ENCODE data around the gene SDHA. TPM values are rescaled to one million over a fixed set of nuclear protein-coding genes. Genes with fewer than 3 reads are reported as not detected.

The SDHA gene
- polyA plus RNA-seq, 1 donor (not counting 4 experiments of a cell fraction or from before 2014, with no cell fraction given) = 178 TPM

- Histone ChIP-seq H3K4me3 (ENCODE audit: control insufficient read depth in 2 of 3, extremely low read depth in 1 of 3, insufficient read depth in 2 of 3, low read depth in 1 of 3, low read length in 3 of 3) (no peak overlapping the region), H3K4me1 (ENCODE audit: control insufficient read depth, extremely low read depth, insufficient read depth, low read length) (no peaks in the 10 kb centered on the region), H2AFZ (ENCODE audit: control insufficient read depth, low read length) (no peak overlapping the region), H3K9me1 (ENCODE audit: control insufficient read depth, extremely low read depth, insufficient read depth, low read length) (no peaks in the 10 kb centered on the region), H3K9ac (ENCODE audit: control insufficient read depth, extremely low read depth, insufficient read depth, low read length) (no peak overlapping the region), H3K9me3 (ENCODE audit: control insufficient read depth, low read depth, low read length) (no peaks in the 10 kb centered on the region), H3K27ac (ENCODE audit: control insufficient read depth, insufficient read depth, low read length) (no peak overlapping the region), H3K4me2 (ENCODE audit: control insufficient read depth, extremely low read depth, insufficient read depth, low read depth, low read length) (no peak overlapping the region), H4K20me1 (ENCODE audit: control insufficient read depth, extremely low read depth, insufficient read depth, low read length) (no peaks in the 10 kb centered on the region), H3K27me3 (ENCODE audit: control insufficient read depth, extremely low read depth, insufficient read depth, low read length) (peaks cover 26% of the 10 kb centered on the region), H3K36me3 (ENCODE audit: control insufficient read depth in 2 of 2, extremely low read depth in 1 of 2, insufficient read depth in 2 of 2, low read length in 2 of 2) (no peaks in the 10 kb centered on the region), H3K79me2 (ENCODE audit: control insufficient read depth, insufficient read depth, low read length) (no peaks in the 10 kb centered on the region)
- dilution Hi-C loops (cut with MboI; ENCODE audit: extremely low pct_ligation_motif_present, low sequenced_read_pairs) = no loop called here
- TF ChIP-seq CTCF (optimal IDR thresholded peaks at IDR 0.05 in 1 of 3, IDR thresholded peaks at IDR 0.05 in 1 of 3, conservative IDR thresholded peaks at IDR 0.05 in 1 of 3; ENCODE audit: extremely low read depth in 1 of 3, insufficient read depth in 2 of 3, low read length in 3 of 3) = no peak
- no peak for TF ChIP-seq EZH2 (IDR thresholded peaks at IDR 0.05; ENCODE audit: low read length)
- FAIRE-seq = no peak
- DNase-seq (ENCODE audit: low read depth, low spot score) = no peak
Observed at GRCh38 chr5:195401-196160, 22.5 kb upstream of the SDHA start.

GRCh38 chr5:196350-196749 is 21.8 kb upstream of the SDHA start:
- no peak overlapping the region for H3K4me3 ChIP-seq (ENCODE audit: control insufficient read depth in 2 of 3, extremely low read depth in 1 of 3, insufficient read depth in 2 of 3, low read depth in 1 of 3, low read length in 3 of 3)
- no peak overlapping the region for H3K27ac ChIP-seq (ENCODE audit: control insufficient read depth, insufficient read depth, low read length)
- H3K4me1 ChIP-seq (ENCODE audit: control insufficient read depth, extremely low read depth, insufficient read depth, low read length) = no peaks in the 10 kb centered on the region
- H3K27me3 ChIP-seq (ENCODE audit: control insufficient read depth, extremely low read depth, insufficient read depth, low read length) = peaks cover 19% of the 10 kb centered on the region
- H4K20me1 ChIP-seq (ENCODE audit: control insufficient read depth, extremely low read depth, insufficient read depth, low read length) = no peaks in the 10 kb centered on the region
- no peak overlapping the region for H2AFZ ChIP-seq (ENCODE audit: control insufficient read depth, low read length)
- no peak overlapping the region for H3K4me2 ChIP-seq (ENCODE audit: control insufficient read depth, extremely low read depth, insufficient read depth, low read depth, low read length)
- H3K9me3 ChIP-seq (ENCODE audit: control insufficient read depth, low read depth, low read length) = no peaks in the 10 kb centered on the region
- H3K36me3 ChIP-seq (ENCODE audit: control insufficient read depth in 2 of 2, extremely low read depth in 1 of 2, insufficient read depth in 2 of 2, low read length in 2 of 2) = no peaks in the 10 kb centered on the region
- FAIRE-seq (no peak), DNase-seq (ENCODE audit: low read depth, low spot score) (no peak)
- no peaks in the 10 kb centered on the region for H3K9me1 ChIP-seq (ENCODE audit: control insufficient read depth, extremely low read depth, insufficient read depth, low read length)
- TF ChIP-seq CTCF (optimal IDR thresholded peaks at IDR 0.05 in 1 of 3, IDR thresholded peaks at IDR 0.05 in 1 of 3, conservative IDR thresholded peaks at IDR 0.05 in 1 of 3; ENCODE audit: extremely low read depth in 1 of 3, insufficient read depth in 2 of 3, low read length in 3 of 3) = no peak
- no peak for TF ChIP-seq EZH2 (IDR thresholded peaks at IDR 0.05; ENCODE audit: low read length)
- no peak overlapping the region for H3K9ac ChIP-seq (ENCODE audit: control insufficient read depth, extremely low read depth, insufficient read depth, low read length)
- dilution Hi-C loops (cut with MboI; ENCODE audit: extremely low pct_ligation_motif_present, low sequenced_read_pairs) = no loop called here
- H3K79me2 ChIP-seq (ENCODE audit: control insufficient read depth, insufficient read depth, low read length) = no peaks in the 10 kb centered on the region
